K562 (cell line): ENCODE results near the gene SAE1. TPM values are rescaled to one million over a fixed set of nuclear protein-coding genes. Genes with fewer than 3 reads are reported as not detected.
A peak's percentile ranks its signal among the peaks of the same experiment; 100 is the strongest.

Experiments used
- ARID2 ChIP-seq: fragments of 450-650 bp; IDR thresholded peaks from 2 replicates; pipeline ENCODE4 v1.6.1; 2017; ENCODE audit warnings: antibody characterized with exemption, mild to moderate bottlenecking
- ARID3B ChIP-seq: fragments of 250-450 bp; sonication (Bioruptor Pico); IDR thresholded peaks from 2 replicates; pipeline ENCODE4 v1.4.0; 2020; ENCODE audit warnings: borderline replicate concordance
- ATF1 ChIP-seq, 2 experiments: fragments of 450-650 bp in 1 of 2; IDR thresholded peaks; 2 replicates each; pipeline ENCODE4 v1.6.1; 2016; ENCODE audit warnings: missing compliant biosample characterization in 1 of 2, missing genetic modification characterization in 1 of 2
- E2F8 ChIP-seq: fragments of 450-650 bp; IDR thresholded peaks from 2 replicates; pipeline ENCODE4 v1.7.1; 2018; ENCODE audit warnings: mild to moderate bottlenecking, low read depth; ENCODE audit not compliant: partially characterized antibody
- ESRRB ChIP-seq: fragments of 250-450 bp; sonication (Bioruptor Pico); IDR thresholded peaks from 2 replicates; pipeline ENCODE4 v1.5.0; 2020; ENCODE audit warnings: mild to moderate bottlenecking, moderate library complexity, borderline replicate concordance
- FOSL1 ChIP-seq: fragments of 200-800 bp; sonication (Bioruptor generic); conservative IDR thresholded peaks from 2 replicates; pipeline ENCODE4 v1.6.1; 2016; ENCODE audit warnings: missing genetic modification characterization, missing compliant biosample characterization
- FOXK1 ChIP-seq: sonication (generic); formaldehyde crosslinking; IDR thresholded peaks from 2 replicates; pipeline ENCODE4 v1.8.0; 2022; ENCODE audit warnings: missing genetic modification reagents, mild to moderate bottlenecking, borderline replicate concordance
- FOXM1 ChIP-seq, 2 experiments: fragments of 450-650 bp in 1 of 2; sonication (generic) in 1 of 2; formaldehyde crosslinking in 1 of 2; IDR thresholded peaks; 2 replicates each; pipeline versions ENCODE4 v1.6.1 to v1.9.0; 2017 to 2022; ENCODE audit warnings: low read depth in 2 of 2, mild to moderate bottlenecking in 2 of 2, missing genetic modification reagents in 1 of 2, moderate library complexity in 1 of 2
- MAFG ChIP-seq: fragments of 450-650 bp; conservative IDR thresholded peaks from 2 replicates; pipeline ENCODE4 v1.6.1; 2016; ENCODE audit warnings: missing genetic modification characterization, missing compliant biosample characterization
- MLLT1 ChIP-seq, 2 experiments: fragments of 450-650 bp; IDR thresholded peaks; 2 replicates each; pipeline ENCODE4 v1.6.1; 2016
- MTF1 ChIP-seq: fragments of 250-450 bp; sonication (Bioruptor Pico); IDR thresholded peaks from 2 replicates; pipeline ENCODE4 v1.9.0; 2021; ENCODE audit warnings: moderate library complexity, mild to moderate bottlenecking, inconsistent platforms, borderline replicate concordance
- NFYB ChIP-seq: IDR thresholded peaks from 2 replicates; pipeline ENCODE4 v1.6.1; 2011; ENCODE audit warnings: mild to moderate bottlenecking, moderate library complexity; ENCODE audit not compliant: insufficient read length; ENCODE audit errors: extremely low read depth
- RBM14 ChIP-seq: fragments of 200-400 bp; formaldehyde crosslinking; IDR thresholded peaks from 2 replicates; pipeline ENCODE4 v1.6.1; 2018; ENCODE audit warnings: low read depth, mild to moderate bottlenecking, low read length, moderate library complexity, borderline replicate concordance; ENCODE audit not compliant: insufficient read depth
- TAL1 ChIP-seq: fragments of 450-650 bp; IDR thresholded peaks from 2 replicates; pipeline ENCODE4 v1.6.1; 2016; ENCODE audit warnings: mild to moderate bottlenecking
- ZNF263 ChIP-seq: sonication (generic); formaldehyde crosslinking; IDR thresholded peaks from 2 replicates; pipeline ENCODE4 v1.8.0; 2022; ENCODE audit warnings: mild to moderate bottlenecking, missing genetic modification reagents, borderline replicate concordance
- ZNF589 ChIP-seq: fragments of 200-800 bp; sonication (Bioruptor generic); IDR thresholded peaks from 2 replicates; pipeline ENCODE4 v1.6.1; 2016; ENCODE audit warnings: low read depth, missing genetic modification characterization, missing compliant biosample characterization
- polyA plus RNA-seq, 8 experiments: library from polyadenylated mRNA; depleted of rRNA in 4 of 8; stranded (reverse) in 5 of 8; unstranded in 3 of 8; fragments of >200 nt; fragmentation: Nextera tagmentation in 2 of 8; fragmentation: Illumina TruSeq in 1 of 8; extraction: Ambion mirVana in 2 of 8; extraction: Trizol in 1 of 8; gene quantifications; 2 replicates each; pipeline versions ENCODE4 v1.2.1 to v1.2.3, GENCODE V29; 2011 to 2014; ENCODE audit warnings: inconsistent platforms in 1 of 8, missing spikeins in 1 of 8
- total RNA-seq, 7 experiments: library from RNA; depleted of rRNA in 6 of 7; stranded (reverse); fragments of >200 nt in 6 of 7; fragmentation: Illumina TruSeq in 2 of 7; extraction: Trizol in 2 of 7; gene quantifications; 2 replicates each; pipeline versions ENCODE4 v1.2.1 to v1.2.3, GENCODE V29; 2011 to 2021; ENCODE audit warnings: low replicate concordance in 1 of 7

The SAE1 gene
- total and polyA plus RNA-seq, 9 of the 15 experiments (the other 6 are each of a cell fraction or from before 2014, with no cell fraction given): 82.8 to 299 (median 217) TPM

- TF ChIP-seq ARID3B (no peak), NFYB (no peak), FOXK1 (CRISPR knock-in tag) (peak; percentile 50), ARID2 (no peak), RBM14 (no peak), MTF1 (CRISPR knock-in tag) (no peak), ATF1 (CRISPR knock-in tag; IDR thresholded peaks at IDR 0.05) (no peak), ATF1 (tag; IDR thresholded peaks at IDR 0.05) (peak; percentile 95; the same call in 1 of the 2 replicates), FOXM1 (IDR thresholded peaks at IDR 0.05; ENCODE audit: low read depth) (no peak), FOXM1 (CRISPR knock-in tag; IDR thresholded peaks at IDR 0.05; ENCODE audit: low read depth) (0 out of 2 replicates have a peak, but pooled peaks have one; percentile 52), MAFG (no peak), ZNF263 (CRISPR knock-in tag) (peak; percentile 52; the same call in 1 of the 2 replicates), E2F8 (peak; percentile 1), ESRRB (CRISPR knock-in tag) (no peak), TAL1 (no peak), MLLT1 (IDR thresholded peaks at IDR 0.05) (0 out of 4 replicates have a peak, but pooled peaks of 1 of the 2 experiments have one; percentile 56), FOSL1 (tag) (0 out of 2 replicates have a peak, but pooled peaks have one; percentile 34), ZNF589 (peak; percentile 86; the same call in 1 of the 2 replicates)
Observed at GRCh38 chr19:47113850-47114651, 16.6 kb upstream of the SAE1 start (continued).
